ENCODE results near the gene LRRN4CL.
A peak's percentile ranks its signal among the peaks of the same experiment; 100 is the strongest.

LRRN4CL gene

GRCh38 chr11:62648967-62649364, 40.4 kb downstream of the LRRN4CL start:
- ATAC-seq: no peak
- no peaks in the 10 kb centered on the region for H3K9me3 Mint-ChIP-seq
- H3K4me1 Mint-ChIP-seq: peaks cover 55% of the 10 kb centered on the region
- H3K27me3 Mint-ChIP-seq: no peaks in the 10 kb centered on the region
- peaks cover 5% of the 10 kb centered on the region for H3K36me3 Mint-ChIP-seq
- no peak overlapping the region for H3K4me3 Mint-ChIP-seq
- no peak overlapping the region for H3K27ac Mint-ChIP-seq

GRCh38 chr11:62648185-62648966, 41.0 kb downstream of the LRRN4CL start:
- no peak overlapping the region for H3K27ac Mint-ChIP-seq
- H3K27me3 Mint-ChIP-seq: no peaks in the 10 kb centered on the region
- peaks cover 5% of the 10 kb centered on the region for H3K36me3 Mint-ChIP-seq
- H3K4me1 Mint-ChIP-seq: peaks cover 50% of the 10 kb centered on the region
- ATAC-seq: no peak
- no peak overlapping the region for H3K4me3 Mint-ChIP-seq
- no peaks in the 10 kb centered on the region for H3K9me3 Mint-ChIP-seq

- ATAC-seq: no peak
- Mint-ChIP-seq H3K4me1 (peaks cover 47% of the 10 kb centered on the region), H3K27ac (no peak overlapping the region), H3K4me3 (no peak overlapping the region), H3K36me3 (peaks cover 5% of the 10 kb centered on the region), H3K9me3 (no peaks in the 10 kb centered on the region), H3K27me3 (no peaks in the 10 kb centered on the region)
Measured at GRCh38 chr11:62647609-62648005, 41.7 kb downstream of the LRRN4CL start.

GRCh38 chr11:62646825-62647608, 42.3 kb downstream of the LRRN4CL start:
- no peaks in the 10 kb centered on the region for H3K27me3 Mint-ChIP-seq

GRCh38 chr11:62645946-62646824, 43.1 kb downstream of the LRRN4CL start, which contains the start of gene GANAB:
GANAB (minus strand) TSS chr11:62646613; CDS start chr11:62646599, 14 bp downstream.
- ATAC-seq: peak; percentile 99
- Mint-ChIP-seq H3K36me3 (peaks cover 5% of the 10 kb centered on the region), H3K4me3 (peak within 1 kb of the TSS; percentile 98), H3K27me3 (no peaks in the 10 kb centered on the region), H3K9me3 (no peaks in the 10 kb centered on the region), H3K4me1 (peaks cover 44% of the 10 kb centered on the region), H3K27ac (peak within 1 kb of the TSS; percentile 93)

More at GRCh38 chr11:62646825-62647608, 42.3 kb downstream of the LRRN4CL start:
- Mint-ChIP-seq H3K4me3 (peak overlapping the region; percentile 98), H3K4me1 (peaks cover 41% of the 10 kb centered on the region), H3K27ac (peak overlapping the region; percentile 93), H3K36me3 (peaks cover 5% of the 10 kb centered on the region), H3K9me3 (no peaks in the 10 kb centered on the region)
- ATAC-seq: no peak

- H3K36me3 Mint-ChIP-seq: peaks cover 5% of the 10 kb centered on the region
- H3K9me3 Mint-ChIP-seq: no peaks in the 10 kb centered on the region
- no peaks in the 10 kb centered on the region for H3K27me3 Mint-ChIP-seq
- H3K4me1 Mint-ChIP-seq: peaks cover 44% of the 10 kb centered on the region
- peak overlapping the region; percentile 98 for H3K4me3 Mint-ChIP-seq
- peak overlapping the region; percentile 93 for H3K27ac Mint-ChIP-seq
- ATAC-seq: no peak
Measured at GRCh38 chr11:62645671-62645945, 43.7 kb downstream of the LRRN4CL start.

GRCh38 chr11:62644220-62644619, 45.1 kb downstream of the LRRN4CL start:
- Mint-ChIP-seq H3K4me1 (peaks cover 43% of the 10 kb centered on the region), H3K27me3 (no peaks in the 10 kb centered on the region), H3K4me3 (no peak overlapping the region), H3K27ac (no peak overlapping the region), H3K36me3 (peaks cover 11% of the 10 kb centered on the region), H3K9me3 (no peaks in the 10 kb centered on the region)
- no peak for ATAC-seq
